ENCODE measurements around the gene SGSH.

Gene SGSH

DNA sequence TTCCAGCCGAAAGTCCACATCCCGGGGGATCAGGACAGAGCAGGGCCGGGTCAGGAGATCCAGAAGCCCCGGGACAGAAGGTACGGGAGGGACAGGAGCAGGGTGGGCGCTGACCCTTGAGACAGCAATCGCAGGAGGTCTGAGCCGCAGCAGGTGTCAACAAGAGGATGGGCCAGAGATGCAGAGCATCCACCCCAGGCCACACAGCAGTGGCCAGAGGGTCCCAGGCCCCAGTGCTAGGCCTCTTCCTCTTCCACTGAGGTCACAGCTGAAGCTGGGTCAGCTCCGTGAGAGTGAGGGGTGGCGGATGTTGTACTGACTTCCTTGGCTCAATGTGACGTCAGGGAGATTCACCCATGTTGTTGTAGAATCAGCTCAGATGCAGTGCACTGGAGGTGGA, 31.8 kb upstream of the SGSH start:
- no peak overlapping the region for H3K4me3 ChIP-seq
- no peak overlapping the region for H3K27ac ChIP-seq
- peaks cover 0 to 16% (median 6%) of the 10 kb centered on the region in 4 donors for H3K4me1 ChIP-seq
- TF ChIP-seq, protein P1, sequence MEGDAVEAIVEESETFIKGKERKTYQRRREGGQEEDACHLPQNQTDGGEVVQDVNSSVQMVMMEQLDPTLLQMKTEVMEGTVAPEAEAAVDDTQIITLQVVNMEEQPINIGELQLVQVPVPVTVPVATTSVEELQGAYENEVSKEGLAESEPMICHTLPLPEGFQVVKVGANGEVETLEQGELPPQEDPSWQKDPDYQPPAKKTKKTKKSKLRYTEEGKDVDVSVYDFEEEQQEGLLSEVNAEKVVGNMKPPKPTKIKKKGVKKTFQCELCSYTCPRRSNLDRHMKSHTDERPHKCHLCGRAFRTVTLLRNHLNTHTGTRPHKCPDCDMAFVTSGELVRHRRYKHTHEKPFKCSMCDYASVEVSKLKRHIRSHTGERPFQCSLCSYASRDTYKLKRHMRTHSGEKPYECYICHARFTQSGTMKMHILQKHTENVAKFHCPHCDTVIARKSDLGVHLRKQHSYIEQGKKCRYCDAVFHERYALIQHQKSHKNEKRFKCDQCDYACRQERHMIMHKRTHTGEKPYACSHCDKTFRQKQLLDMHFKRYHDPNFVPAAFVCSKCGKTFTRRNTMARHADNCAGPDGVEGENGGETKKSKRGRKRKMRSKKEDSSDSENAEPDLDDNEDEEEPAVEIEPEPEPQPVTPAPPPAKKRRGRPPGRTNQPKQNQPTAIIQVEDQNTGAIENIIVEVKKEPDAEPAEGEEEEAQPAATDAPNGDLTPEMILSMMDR (IDR thresholded peaks at IDR 0.05): no peak
- H3K9me3 ChIP-seq: no peaks in the 10 kb centered on the region
- no peaks in the 10 kb centered on the region for H3K27me3 ChIP-seq
- DNase-seq: peak in 1 of 2 donors; percentile 5
- peaks cover 16 to 70% (median 32%) of the 10 kb centered on the region in 3 donors for H3K36me3 ChIP-seq
- intact Hi-C loops (cut with DNase I; ENCODE audit: low total_unique reads): no loop called here

DNA sequence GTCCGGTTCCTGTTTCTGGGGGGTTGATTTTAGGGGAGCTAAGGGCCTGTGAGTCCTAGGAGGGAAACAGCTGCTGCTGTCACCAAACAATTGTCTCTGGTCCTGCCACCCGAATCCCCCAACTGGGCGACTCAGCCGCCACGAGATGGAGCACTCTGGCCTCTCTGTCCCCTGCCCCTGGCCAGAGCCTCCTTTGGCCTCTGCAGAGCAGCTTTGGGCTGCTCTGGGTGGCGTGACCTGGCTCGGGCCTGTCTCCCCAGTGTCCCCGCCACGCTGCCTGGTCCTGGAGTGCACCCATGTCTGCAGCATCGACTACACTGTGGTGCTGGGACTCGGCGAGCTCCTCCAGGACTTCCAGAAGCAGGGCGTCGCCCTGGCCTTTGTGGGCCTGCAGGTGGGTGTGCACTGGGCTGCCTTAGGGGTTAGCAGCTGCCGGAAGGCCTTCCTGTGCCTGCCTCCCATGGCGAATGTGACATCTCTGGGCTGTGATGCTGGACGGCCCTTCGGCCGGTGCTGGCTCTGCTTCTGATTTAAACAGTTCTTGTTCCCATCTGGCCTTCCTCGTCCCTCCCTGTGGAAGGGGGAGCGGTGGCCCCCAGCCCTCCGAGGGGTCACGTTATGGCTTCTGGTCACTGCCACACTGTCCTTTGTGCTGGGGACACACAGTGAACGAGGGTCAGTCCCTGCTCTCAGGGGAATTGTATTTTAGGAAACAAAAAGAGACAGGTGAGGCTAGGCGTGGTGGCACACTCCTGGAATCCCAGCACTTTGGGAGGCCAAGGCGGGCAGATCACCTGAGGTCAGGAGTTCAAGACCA, 29.0 kb upstream of the SGSH start:
- Histone ChIP-seq H3K4me1 (no peaks in the 10 kb centered on the region), H3K36me3 (peaks cover 35 to 99% (median 58%) of the 10 kb centered on the region in 3 donors), H3K27ac (no peak overlapping the region), H3K9me3 (no peaks in the 10 kb centered on the region), H3K4me3 (no peak overlapping the region), H3K27me3 (no peaks in the 10 kb centered on the region)
- TF ChIP-seq, protein P1 (IDR thresholded peaks at IDR 0.05): no peak
- DNase-seq: peak in 1 of 2 donors; percentile 15
- intact Hi-C loops (cut with DNase I; ENCODE audit: low total_unique reads): no loop called here

DNA sequence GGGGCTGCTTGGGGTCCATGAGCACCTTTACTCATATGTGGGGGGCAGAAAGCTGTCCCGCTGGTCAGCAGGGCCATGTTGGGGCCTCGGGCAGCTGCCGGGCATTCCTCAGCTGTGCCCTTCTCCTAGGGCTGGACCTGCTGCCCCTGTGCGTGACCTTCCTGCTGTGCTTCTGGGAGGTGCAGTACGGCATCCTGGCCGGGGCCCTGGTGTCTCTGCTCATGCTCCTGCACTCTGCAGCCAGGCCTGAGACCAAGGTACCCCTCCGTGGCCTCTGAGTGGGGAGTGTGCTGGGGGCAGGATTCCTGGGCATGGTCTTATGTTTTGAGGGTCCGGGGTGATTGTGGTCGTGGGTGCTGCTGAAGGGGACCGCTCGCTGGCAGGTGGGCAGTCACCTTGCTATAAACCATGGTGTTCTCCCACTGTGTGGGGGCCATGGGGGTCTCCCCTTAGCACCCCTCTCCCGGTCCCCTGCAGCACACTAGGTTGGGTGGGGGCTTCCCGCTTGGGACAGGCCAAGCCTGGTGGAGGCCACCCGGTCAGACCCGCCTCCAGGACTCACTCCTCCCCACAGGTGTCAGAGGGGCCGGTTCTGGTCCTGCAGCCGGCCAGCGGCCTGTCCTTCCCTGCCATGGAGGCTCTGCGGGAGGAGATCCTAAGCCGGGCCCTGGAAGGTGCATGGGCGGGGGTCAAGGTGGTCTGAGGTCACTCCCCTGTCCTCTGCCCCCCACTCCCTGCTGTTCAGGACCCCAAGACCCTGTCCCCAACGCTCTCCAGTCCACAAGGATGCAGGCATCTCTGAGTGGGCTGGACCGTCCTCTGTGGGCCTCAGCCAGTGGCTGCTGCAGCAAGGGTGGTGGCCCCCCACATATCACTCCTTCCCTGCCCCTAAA, 28.1 kb upstream of the SGSH start:
- Histone ChIP-seq H3K27me3 (no peaks in the 10 kb centered on the region), H3K36me3 (peaks cover 35 to 100% (median 65%) of the 10 kb centered on the region in 3 donors), H3K27ac (no peak overlapping the region), H3K4me3 (no peak overlapping the region), H3K4me1 (no peaks in the 10 kb centered on the region), H3K9me3 (no peaks in the 10 kb centered on the region)
- TF ChIP-seq, protein P1 (IDR thresholded peaks at IDR 0.05): no peak
- DNase-seq: peak in 1 of 2 donors; percentile 12
- intact Hi-C loops (cut with DNase I; ENCODE audit: low total_unique reads): no loop called here

DNA sequence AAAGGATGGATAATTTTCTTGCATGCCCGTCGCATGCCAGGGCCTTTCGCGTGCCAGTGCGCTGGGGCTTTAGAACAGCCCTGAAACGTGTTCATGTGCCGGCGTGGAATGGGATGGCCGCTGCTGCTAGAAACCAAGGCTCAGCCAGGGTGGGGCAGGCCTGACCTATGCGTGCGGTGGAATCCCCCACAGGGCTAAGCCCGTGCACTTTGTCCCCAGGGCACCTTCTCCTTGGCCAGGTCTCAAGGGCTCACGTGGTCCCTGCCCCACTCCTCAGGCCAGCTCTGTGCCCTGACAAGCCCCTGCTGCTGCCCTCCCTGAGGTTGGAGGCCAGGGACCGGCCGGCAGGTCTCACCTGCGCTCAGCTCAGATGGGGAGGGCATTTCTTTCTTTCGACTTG, 27.4 kb upstream of the SGSH start:
- peaks cover 40 to 100% (median 65%) of the 10 kb centered on the region in 3 donors for H3K36me3 ChIP-seq
- DNase-seq: peak in 1 of 2 donors; percentile 12
- no peak overlapping the region for H3K27ac ChIP-seq
- H3K27me3 ChIP-seq: no peaks in the 10 kb centered on the region
- TF ChIP-seq, protein P1 (IDR thresholded peaks at IDR 0.05): no peak
- H3K4me3 ChIP-seq: no peak overlapping the region
- H3K4me1 ChIP-seq: no peaks in the 10 kb centered on the region
- intact Hi-C loops (cut with DNase I; ENCODE audit: low total_unique reads): no loop called here
- no peaks in the 10 kb centered on the region for H3K9me3 ChIP-seq

DNA sequence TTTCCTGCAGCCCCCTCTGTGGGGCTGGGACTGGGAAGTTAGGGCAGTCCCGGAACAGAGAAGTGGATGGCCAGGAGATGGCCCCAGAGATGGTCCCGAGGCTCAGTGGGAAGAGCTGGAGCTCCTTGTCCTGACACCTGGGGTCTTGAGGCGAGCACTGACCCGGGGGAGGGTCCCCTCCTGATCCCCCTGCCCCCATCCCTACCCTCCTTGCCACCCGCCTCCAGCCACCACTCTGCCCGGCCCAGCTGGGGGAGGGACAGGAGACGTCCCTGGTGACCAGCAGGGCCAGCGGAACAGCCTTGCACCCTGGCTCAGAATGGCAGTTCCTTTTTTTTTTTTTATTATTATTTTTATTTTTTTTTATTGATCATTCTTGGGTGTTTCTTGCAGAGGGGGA, 26.6 kb upstream of the SGSH start:
- peak in 1 of 2 donors; percentile 13 for DNase-seq
- TF ChIP-seq, protein P1 (IDR thresholded peaks at IDR 0.05): no peak
- no peaks in the 10 kb centered on the region for H3K9me3 ChIP-seq
- intact Hi-C loops (cut with DNase I; ENCODE audit: low total_unique reads): no loop called here
- H3K36me3 ChIP-seq: peaks cover 45 to 100% (median 73%) of the 10 kb centered on the region in 3 donors
- no peaks in the 10 kb centered on the region for H3K4me1 ChIP-seq
- no peaks in the 10 kb centered on the region for H3K27me3 ChIP-seq
- H3K27ac ChIP-seq: no peak overlapping the region
- no peak overlapping the region for H3K4me3 ChIP-seq

All from tibial artery (tissue), 4 donors.